Measurements from ENCODE around the gene EEFSEC.

DNA sequence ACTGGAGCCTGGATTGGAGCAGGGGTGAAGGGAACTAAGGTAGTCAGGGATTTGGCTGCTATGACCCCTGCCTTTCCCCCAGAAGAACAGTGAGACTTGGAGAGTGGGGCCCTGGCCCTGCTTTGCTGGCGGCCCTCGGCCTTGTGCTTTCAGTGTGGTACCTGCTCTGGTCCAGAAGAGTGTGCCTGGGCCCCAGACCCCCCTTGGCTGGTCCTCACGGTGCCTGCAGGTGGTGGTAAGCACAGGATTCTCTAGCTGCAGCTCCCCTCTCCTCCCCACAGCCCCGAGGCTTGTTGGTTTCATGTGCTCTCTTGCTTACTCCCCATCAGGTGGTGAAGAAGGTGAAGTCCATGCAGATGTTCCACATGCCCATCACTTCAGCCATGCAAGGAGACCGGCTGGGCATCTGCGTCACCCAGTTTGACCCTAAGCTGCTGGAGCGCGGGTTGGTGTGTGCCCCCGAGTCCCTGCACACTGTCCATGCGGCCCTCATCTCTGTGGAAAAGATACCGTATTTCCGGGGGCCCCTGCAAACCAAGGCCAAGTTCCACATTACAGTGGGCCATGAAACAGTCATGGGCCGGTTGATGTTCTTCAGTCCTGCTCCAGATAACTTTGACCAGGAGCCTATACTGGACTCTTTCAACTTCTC lies 187.7 kb downstream of the EEFSEC start:
- TF ChIP-seq, protein P1, sequence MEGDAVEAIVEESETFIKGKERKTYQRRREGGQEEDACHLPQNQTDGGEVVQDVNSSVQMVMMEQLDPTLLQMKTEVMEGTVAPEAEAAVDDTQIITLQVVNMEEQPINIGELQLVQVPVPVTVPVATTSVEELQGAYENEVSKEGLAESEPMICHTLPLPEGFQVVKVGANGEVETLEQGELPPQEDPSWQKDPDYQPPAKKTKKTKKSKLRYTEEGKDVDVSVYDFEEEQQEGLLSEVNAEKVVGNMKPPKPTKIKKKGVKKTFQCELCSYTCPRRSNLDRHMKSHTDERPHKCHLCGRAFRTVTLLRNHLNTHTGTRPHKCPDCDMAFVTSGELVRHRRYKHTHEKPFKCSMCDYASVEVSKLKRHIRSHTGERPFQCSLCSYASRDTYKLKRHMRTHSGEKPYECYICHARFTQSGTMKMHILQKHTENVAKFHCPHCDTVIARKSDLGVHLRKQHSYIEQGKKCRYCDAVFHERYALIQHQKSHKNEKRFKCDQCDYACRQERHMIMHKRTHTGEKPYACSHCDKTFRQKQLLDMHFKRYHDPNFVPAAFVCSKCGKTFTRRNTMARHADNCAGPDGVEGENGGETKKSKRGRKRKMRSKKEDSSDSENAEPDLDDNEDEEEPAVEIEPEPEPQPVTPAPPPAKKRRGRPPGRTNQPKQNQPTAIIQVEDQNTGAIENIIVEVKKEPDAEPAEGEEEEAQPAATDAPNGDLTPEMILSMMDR (IDR thresholded peaks at IDR 0.05): no peak
- TF ChIP-seq EZH2 (IDR thresholded peaks at IDR 0.05): no peak
